Neural cell (in vitro differentiated cells): ENCODE results near the gene C4A.

Experiments used
- EP300 ChIP-seq: fragments of 450-650 bp; conservative IDR thresholded peaks from 2 replicates; pipeline ENCODE4 v1.6.1; 2014; ENCODE audit warnings: antibody characterized with exemption, mild to moderate bottlenecking, moderate library complexity; ENCODE audit not compliant: poor library complexity, severe bottlenecking
- TAF1 ChIP-seq: IDR thresholded peaks from 2 replicates; pipeline ENCODE4 v1.6.1; 2012; ENCODE audit warnings: low read depth
- TF ChIP-seq, protein P1 (sequence below): fragments of 450-650 bp; IDR thresholded peaks from 2 replicates; pipeline ENCODE4 v1.5.1; 2014; ENCODE audit warnings: antibody characterized with exemption, mild to moderate bottlenecking, moderate library complexity; ENCODE audit not compliant: poor library complexity, severe bottlenecking

DNA sequence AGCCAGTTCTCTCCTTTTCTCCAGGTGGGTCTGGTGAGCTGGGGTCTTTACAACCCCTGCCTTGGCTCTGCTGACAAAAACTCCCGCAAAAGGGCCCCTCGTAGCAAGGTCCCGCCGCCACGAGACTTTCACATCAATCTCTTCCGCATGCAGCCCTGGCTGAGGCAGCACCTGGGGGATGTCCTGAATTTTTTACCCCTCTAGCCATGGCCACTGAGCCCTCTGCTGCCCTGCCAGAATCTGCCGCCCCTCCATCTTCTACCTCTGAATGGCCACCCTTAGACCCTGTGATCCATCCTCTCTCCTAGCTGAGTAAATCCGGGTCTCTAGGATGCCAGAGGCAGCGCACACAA is 36.7 kb upstream of the C4A start:
- TF ChIP-seq TAF1 (no peak), EP300 (no peak)
- TF ChIP-seq, protein P1, sequence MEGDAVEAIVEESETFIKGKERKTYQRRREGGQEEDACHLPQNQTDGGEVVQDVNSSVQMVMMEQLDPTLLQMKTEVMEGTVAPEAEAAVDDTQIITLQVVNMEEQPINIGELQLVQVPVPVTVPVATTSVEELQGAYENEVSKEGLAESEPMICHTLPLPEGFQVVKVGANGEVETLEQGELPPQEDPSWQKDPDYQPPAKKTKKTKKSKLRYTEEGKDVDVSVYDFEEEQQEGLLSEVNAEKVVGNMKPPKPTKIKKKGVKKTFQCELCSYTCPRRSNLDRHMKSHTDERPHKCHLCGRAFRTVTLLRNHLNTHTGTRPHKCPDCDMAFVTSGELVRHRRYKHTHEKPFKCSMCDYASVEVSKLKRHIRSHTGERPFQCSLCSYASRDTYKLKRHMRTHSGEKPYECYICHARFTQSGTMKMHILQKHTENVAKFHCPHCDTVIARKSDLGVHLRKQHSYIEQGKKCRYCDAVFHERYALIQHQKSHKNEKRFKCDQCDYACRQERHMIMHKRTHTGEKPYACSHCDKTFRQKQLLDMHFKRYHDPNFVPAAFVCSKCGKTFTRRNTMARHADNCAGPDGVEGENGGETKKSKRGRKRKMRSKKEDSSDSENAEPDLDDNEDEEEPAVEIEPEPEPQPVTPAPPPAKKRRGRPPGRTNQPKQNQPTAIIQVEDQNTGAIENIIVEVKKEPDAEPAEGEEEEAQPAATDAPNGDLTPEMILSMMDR, result no peak
